Gastroesophageal sphincter (tissue), 3 donors: ENCODE measurements around the gene TXNL1.

ENCODE experiments used
- CTCF ChIP-seq, 4 experiments: fragments of 200-600 bp in 2 of 4; fragments of 450-650 bp in 2 of 4; sonication (generic) in 1 of 4; IDR thresholded peaks; one replicate each; pipeline ENCODE4 v1.5.1; 2017 to 2019; ENCODE audit warnings: antibody characterized with exemption in 4 of 4, mild to moderate bottlenecking in 2 of 4, moderate library complexity in 2 of 4
- POLR2A ChIP-seq, 2 donors: fragments of 450-650 bp; IDR thresholded peaks; one replicate each; pipeline ENCODE4 v1.6.1; 2017; ENCODE audit warnings: antibody characterized with exemption in 2 of 2, mild to moderate bottlenecking in 2 of 2, moderate library complexity in 1 of 2
- POLR2AphosphoS5 ChIP-seq: sonication (generic); formaldehyde crosslinking; IDR thresholded peaks from one replicate; pipeline ENCODE4 v1.6.1; 2017; ENCODE audit warnings: antibody characterized with exemption

GRCh38 chr18:56659111-56659510 lies 20.7 kb upstream of the TXNL1 start:
- TF ChIP-seq CTCF (IDR thresholded peaks at IDR 0.05) (no peak), POLR2A (IDR thresholded peaks at IDR 0.05) (no peak), POLR2AphosphoS5 (no peak)
